Measurements from ENCODE around the gene MYO5A. TPM values are rescaled to one million over a fixed set of nuclear protein-coding genes. Genes with fewer than 3 reads are reported as not detected.

The MYO5A gene
- total RNA-seq, 1 donor from 2014 or later: 41.1 TPM

GRCh38 chr15:52290800-52291199 lies 237.9 kb downstream of the MYO5A start:
- Mint-ChIP-seq H3K4me3 (ENCODE audit: unreplicated experiment) (no peak overlapping the region), H3K4me1 (ENCODE audit: unreplicated experiment) (peaks cover 43% of the 10 kb centered on the region), H3K36me3 (ENCODE audit: unreplicated experiment) (no peaks in the 10 kb centered on the region), H3K27ac (ENCODE audit: unreplicated experiment) (no peak overlapping the region), H3K27me3 (ENCODE audit: unreplicated experiment) (no peaks in the 10 kb centered on the region), H3K9me3 (ENCODE audit: unreplicated experiment) (no peaks in the 10 kb centered on the region)
- no peak for DNase-seq (ENCODE audit: extremely low spot score, unreplicated experiment)
- TF ChIP-seq CTCF (IDR thresholded peaks at IDR 0.05): no peak

- DNase-seq (ENCODE audit: extremely low spot score, unreplicated experiment): no peak
- H3K9me3 Mint-ChIP-seq (ENCODE audit: unreplicated experiment): no peaks in the 10 kb centered on the region
- no peaks in the 10 kb centered on the region for H3K36me3 Mint-ChIP-seq (ENCODE audit: unreplicated experiment)
- H3K27me3 Mint-ChIP-seq (ENCODE audit: unreplicated experiment): no peaks in the 10 kb centered on the region
- peaks cover 43% of the 10 kb centered on the region for H3K4me1 Mint-ChIP-seq (ENCODE audit: unreplicated experiment)
- H3K4me3 Mint-ChIP-seq (ENCODE audit: unreplicated experiment): no peak overlapping the region
- TF ChIP-seq CTCF (IDR thresholded peaks at IDR 0.05): no peak
- H3K27ac Mint-ChIP-seq (ENCODE audit: unreplicated experiment): no peak overlapping the region
Observed at GRCh38 chr15:52290329-52290728, 238.4 kb downstream of the MYO5A start.

- TF ChIP-seq CTCF (IDR thresholded peaks at IDR 0.05): no peak
- DNase-seq (ENCODE audit: extremely low spot score, unreplicated experiment): no peak
- H3K4me1 Mint-ChIP-seq (ENCODE audit: unreplicated experiment): peaks cover 43% of the 10 kb centered on the region
- H3K36me3 Mint-ChIP-seq (ENCODE audit: unreplicated experiment): no peaks in the 10 kb centered on the region
- H3K9me3 Mint-ChIP-seq (ENCODE audit: unreplicated experiment): no peaks in the 10 kb centered on the region
- H3K4me3 Mint-ChIP-seq (ENCODE audit: unreplicated experiment): no peak overlapping the region
- no peak overlapping the region for H3K27ac Mint-ChIP-seq (ENCODE audit: unreplicated experiment)
- no peaks in the 10 kb centered on the region for H3K27me3 Mint-ChIP-seq (ENCODE audit: unreplicated experiment)
Observed at GRCh38 chr15:52289629-52290081, 239.0 kb downstream of the MYO5A start.

- TF ChIP-seq CTCF (IDR thresholded peaks at IDR 0.05): no peak
- Mint-ChIP-seq H3K4me1 (ENCODE audit: unreplicated experiment) (peaks cover 37% of the 10 kb centered on the region), H3K27me3 (ENCODE audit: unreplicated experiment) (no peaks in the 10 kb centered on the region), H3K36me3 (ENCODE audit: unreplicated experiment) (no peaks in the 10 kb centered on the region), H3K27ac (ENCODE audit: unreplicated experiment) (peak overlapping the region; percentile 57), H3K4me3 (ENCODE audit: unreplicated experiment) (no peak overlapping the region), H3K9me3 (ENCODE audit: unreplicated experiment) (no peaks in the 10 kb centered on the region)
- DNase-seq (ENCODE audit: extremely low spot score, unreplicated experiment): no peak
Observed at GRCh38 chr15:52288986-52289385, 239.7 kb downstream of the MYO5A start.

- Mint-ChIP-seq H3K4me3 (ENCODE audit: unreplicated experiment) (no peak overlapping the region), H3K27me3 (ENCODE audit: unreplicated experiment) (no peaks in the 10 kb centered on the region), H3K4me1 (ENCODE audit: unreplicated experiment) (peaks cover 30% of the 10 kb centered on the region), H3K9me3 (ENCODE audit: unreplicated experiment) (no peaks in the 10 kb centered on the region), H3K36me3 (ENCODE audit: unreplicated experiment) (no peaks in the 10 kb centered on the region), H3K27ac (ENCODE audit: unreplicated experiment) (peak overlapping the region; percentile 57)
- DNase-seq (ENCODE audit: extremely low spot score, unreplicated experiment): peak; percentile 75
- TF ChIP-seq CTCF (IDR thresholded peaks at IDR 0.05): no peak
Observed at GRCh38 chr15:52288051-52288942, 240.4 kb downstream of the MYO5A start.

Data from osteocyte (in vitro differentiated cells).